HepG2 (cell line): ENCODE data around the gene INTS4. TPM values are rescaled to one million over a fixed set of nuclear protein-coding genes. Genes with fewer than 3 reads are reported as not detected.
A peak's percentile ranks its signal among the peaks of the same experiment; 100 is the strongest.

Experiments
- GATAD2A ChIP-seq: IDR thresholded peaks from 2 replicates; pipeline ENCODE4 v1.6.1; 2016
- GTF3A ChIP-seq: sonication (generic); formaldehyde crosslinking; conservative IDR thresholded peaks from 2 replicates; pipeline ENCODE4 v1.4.0; 2020; ENCODE audit warnings: mild to moderate bottlenecking, missing genetic modification reagents
- HNRNPLL ChIP-seq: fragments of 200-400 bp; formaldehyde crosslinking; IDR thresholded peaks from 2 replicates; pipeline ENCODE4 v1.6.1; 2017; ENCODE audit warnings: mild to moderate bottlenecking, low read depth, low read length; ENCODE audit not compliant: poor library complexity, severe bottlenecking
- KAT8 ChIP-seq: IDR thresholded peaks from 2 replicates; pipeline ENCODE4 v1.6.1; 2016; ENCODE audit warnings: missing genetic modification reagents, missing compliant biosample characterization
- LCORL ChIP-seq, 2 experiments: fragments of 450-650 bp in 1 of 2; sonication (generic) in 1 of 2; formaldehyde crosslinking in 1 of 2; IDR thresholded peaks; 2 replicates each; pipeline versions ENCODE4 v1.5.0 to v1.6.1; 2017 to 2020; ENCODE audit warnings: antibody characterized with exemption in 1 of 2, missing genetic modification reagents in 1 of 2
- NFATC3 ChIP-seq: sonication (generic); formaldehyde crosslinking; IDR thresholded peaks from 2 replicates; pipeline ENCODE4 v1.5.1; 2020; ENCODE audit warnings: mild to moderate bottlenecking, missing genetic modification reagents
- PHF21A ChIP-seq: sonication (generic); formaldehyde crosslinking; IDR thresholded peaks from 2 replicates; pipeline ENCODE4 v1.5.0; 2020; ENCODE audit warnings: mild to moderate bottlenecking, missing genetic modification reagents
- REPIN1 ChIP-seq: sonication (generic); formaldehyde crosslinking; IDR thresholded peaks from 2 replicates; pipeline ENCODE4 v1.8.0; 2022; ENCODE audit warnings: missing genetic modification reagents, low read depth, mild to moderate bottlenecking, borderline replicate concordance
- SP2 ChIP-seq: sonication (generic); formaldehyde crosslinking; IDR thresholded peaks from 2 replicates; pipeline ENCODE4 v1.5.1; 2020; ENCODE audit warnings: mild to moderate bottlenecking, missing genetic modification reagents
- SRSF1 ChIP-seq: fragments of 200-400 bp; formaldehyde crosslinking; optimal IDR thresholded peaks from 2 replicates; pipeline ENCODE3; 2017; ENCODE audit warnings: mild to moderate bottlenecking, low read depth, low read length, moderate library complexity
- TARDBP ChIP-seq: sonication (generic); formaldehyde crosslinking; IDR thresholded peaks from 2 replicates; pipeline ENCODE4 v1.8.0; 2022; ENCODE audit warnings: mild to moderate bottlenecking, missing genetic modification reagents
- ZNF10 ChIP-seq: sonication (generic); formaldehyde crosslinking; IDR thresholded peaks from 2 replicates; pipeline ENCODE4 v1.4.0; 2020; ENCODE audit warnings: mild to moderate bottlenecking, low read depth, missing genetic modification reagents, borderline replicate concordance
- ZNF235 ChIP-seq: sonication (generic); formaldehyde crosslinking; IDR thresholded peaks from 2 replicates; pipeline ENCODE4 v1.8.1; 2023; ENCODE audit warnings: mild to moderate bottlenecking, missing genetic modification reagents, borderline replicate concordance
- ZNF260 ChIP-seq: sonication (generic); formaldehyde crosslinking; IDR thresholded peaks from 2 replicates; pipeline ENCODE4 v1.4.0; 2020; ENCODE audit warnings: missing genetic modification reagents, low read depth, mild to moderate bottlenecking, borderline replicate concordance
- ZNF292 ChIP-seq: sonication (generic); formaldehyde crosslinking; IDR thresholded peaks from 2 replicates; pipeline ENCODE4 v1.8.1; 2022; ENCODE audit warnings: mild to moderate bottlenecking, low read depth, missing genetic modification reagents, borderline replicate concordance
- ZNF550 ChIP-seq: sonication (generic); formaldehyde crosslinking; IDR thresholded peaks from 2 replicates; pipeline ENCODE4 v1.4.0; 2020; ENCODE audit warnings: mild to moderate bottlenecking, missing genetic modification reagents, borderline replicate concordance
- ZNF562 ChIP-seq: sonication (generic); formaldehyde crosslinking; IDR thresholded peaks from 2 replicates; pipeline ENCODE4 v1.8.0; 2022; ENCODE audit warnings: missing genetic modification reagents, borderline replicate concordance
- ZNF572 ChIP-seq: sonication (generic); formaldehyde crosslinking; IDR thresholded peaks from 2 replicates; pipeline ENCODE4 v1.5.1; 2020; ENCODE audit warnings: mild to moderate bottlenecking, missing genetic modification reagents
- ZNF746 ChIP-seq: sonication (generic); formaldehyde crosslinking; IDR thresholded peaks from 2 replicates; pipeline ENCODE4 v1.8.0; 2022; ENCODE audit warnings: mild to moderate bottlenecking, missing genetic modification reagents
- ZZZ3 ChIP-seq: sonication (generic); formaldehyde crosslinking; IDR thresholded peaks from 2 replicates; pipeline ENCODE4 v1.4.0; 2020; ENCODE audit warnings: missing genetic modification reagents, mild to moderate bottlenecking, borderline replicate concordance
- polyA plus RNA-seq, 8 experiments: library from polyadenylated mRNA; depleted of rRNA in 3 of 8; stranded (reverse) in 7 of 8; unstranded in 1 of 8; fragments of >200 nt; fragmentation: Illumina TruSeq in 4 of 8; extraction: Trizol in 4 of 8; gene quantifications; 2 replicates each; pipeline versions ENCODE4 v1.2.1 to v1.2.3, GENCODE V29; 2011 to 2016; ENCODE audit warnings: low read depth in 4 of 8, missing spikeins in 1 of 8, mixed read lengths in 1 of 8; ENCODE audit not compliant: insufficient read depth in 1 of 8
- total RNA-seq, 5 experiments: library from RNA; depleted of rRNA; stranded (reverse); fragments of >200 nt; fragmentation: Illumina TruSeq; extraction: Trizol; gene quantifications; 2 replicates each; pipeline ENCODE4 v1.2.3, GENCODE V29; 2016; ENCODE audit warnings: low read depth in 1 of 5
- TF ChIP-seq, protein P1 (sequence below): sonication (generic); formaldehyde crosslinking; IDR thresholded peaks from 2 replicates; pipeline ENCODE4 v1.4.0; 2020; ENCODE audit warnings: mild to moderate bottlenecking, missing genetic modification reagents
- TF ChIP-seq, protein P2 (sequence below): sonication (generic); formaldehyde crosslinking; IDR thresholded peaks from 2 replicates; pipeline ENCODE4 v1.4.0; 2020; ENCODE audit warnings: missing genetic modification reagents
- TF ChIP-seq, protein P3 (sequence below): sonication (generic); formaldehyde crosslinking; IDR thresholded peaks from 2 replicates; pipeline ENCODE4 v1.5.1; 2020; ENCODE audit warnings: missing genetic modification reagents, mild to moderate bottlenecking, borderline replicate concordance
- TF ChIP-seq, protein P4 (sequence below): IDR thresholded peaks from 2 replicates; pipeline ENCODE4 v1.6.1; 2016; ENCODE audit warnings: mild to moderate bottlenecking, missing biosample characterization, missing genetic modification reagents

INTS4 gene
- total and polyA plus RNA-seq, 2 of the 13 experiments (the other 11 are each of a cell fraction or from before 2014, with no cell fraction given) = 37.3 to 44.8 TPM

DNA sequence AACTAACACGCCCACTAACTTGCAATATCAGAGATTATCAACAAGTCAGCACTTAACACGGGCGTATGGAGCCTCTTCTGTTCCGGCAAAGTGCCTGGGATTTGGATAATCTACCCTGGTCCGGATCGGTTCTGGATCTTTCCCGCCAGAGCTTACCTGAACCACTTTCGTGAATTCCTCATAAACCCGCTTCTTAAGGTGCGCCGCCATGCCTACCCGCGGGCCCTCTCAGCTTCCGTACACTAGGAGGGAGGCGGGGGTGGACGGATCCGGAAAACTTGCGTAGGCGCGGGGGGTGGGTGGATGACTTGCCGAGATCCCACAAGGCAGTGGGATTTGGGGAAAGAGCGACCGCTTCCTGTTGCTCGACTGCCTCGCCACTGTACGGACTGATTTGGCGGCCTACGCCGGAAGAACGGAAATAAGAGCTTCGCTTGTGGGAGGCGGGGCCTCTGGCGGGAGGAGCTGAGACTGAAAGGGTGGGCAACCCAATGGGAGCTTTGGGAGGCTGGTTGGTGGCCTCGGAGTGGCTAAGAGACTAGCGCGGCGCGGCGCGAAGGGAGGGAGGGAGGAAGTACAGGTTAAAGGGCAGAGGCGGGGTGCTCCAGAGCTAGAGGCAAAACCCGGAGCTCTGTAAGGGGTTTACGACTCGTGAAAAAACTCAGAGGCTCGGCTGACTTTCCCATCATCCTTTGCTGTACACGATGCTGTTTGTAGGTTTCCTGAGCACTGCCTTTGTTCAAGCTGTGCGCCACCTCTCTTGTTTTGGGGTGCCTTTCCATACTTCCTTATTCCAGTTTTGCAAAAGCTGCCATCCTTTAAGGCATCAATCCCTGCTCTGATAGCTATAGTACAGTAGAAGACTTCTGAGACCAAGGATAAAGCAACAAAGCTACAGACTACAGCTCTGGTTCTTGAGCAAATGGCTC lies at the start of gene INTS4 (continued):
- TF ChIP-seq, protein P1, sequence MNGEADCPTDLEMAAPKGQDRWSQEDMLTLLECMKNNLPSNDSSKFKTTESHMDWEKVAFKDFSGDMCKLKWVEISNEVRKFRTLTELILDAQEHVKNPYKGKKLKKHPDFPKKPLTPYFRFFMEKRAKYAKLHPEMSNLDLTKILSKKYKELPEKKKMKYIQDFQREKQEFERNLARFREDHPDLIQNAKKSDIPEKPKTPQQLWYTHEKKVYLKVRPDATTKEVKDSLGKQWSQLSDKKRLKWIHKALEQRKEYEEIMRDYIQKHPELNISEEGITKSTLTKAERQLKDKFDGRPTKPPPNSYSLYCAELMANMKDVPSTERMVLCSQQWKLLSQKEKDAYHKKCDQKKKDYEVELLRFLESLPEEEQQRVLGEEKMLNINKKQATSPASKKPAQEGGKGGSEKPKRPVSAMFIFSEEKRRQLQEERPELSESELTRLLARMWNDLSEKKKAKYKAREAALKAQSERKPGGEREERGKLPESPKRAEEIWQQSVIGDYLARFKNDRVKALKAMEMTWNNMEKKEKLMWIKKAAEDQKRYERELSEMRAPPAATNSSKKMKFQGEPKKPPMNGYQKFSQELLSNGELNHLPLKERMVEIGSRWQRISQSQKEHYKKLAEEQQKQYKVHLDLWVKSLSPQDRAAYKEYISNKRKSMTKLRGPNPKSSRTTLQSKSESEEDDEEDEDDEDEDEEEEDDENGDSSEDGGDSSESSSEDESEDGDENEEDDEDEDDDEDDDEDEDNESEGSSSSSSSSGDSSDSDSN (CRISPR knock-in tag) = peak; percentile 23; the same call in 1 of the 2 replicates
- TF ChIP-seq, protein P2, sequence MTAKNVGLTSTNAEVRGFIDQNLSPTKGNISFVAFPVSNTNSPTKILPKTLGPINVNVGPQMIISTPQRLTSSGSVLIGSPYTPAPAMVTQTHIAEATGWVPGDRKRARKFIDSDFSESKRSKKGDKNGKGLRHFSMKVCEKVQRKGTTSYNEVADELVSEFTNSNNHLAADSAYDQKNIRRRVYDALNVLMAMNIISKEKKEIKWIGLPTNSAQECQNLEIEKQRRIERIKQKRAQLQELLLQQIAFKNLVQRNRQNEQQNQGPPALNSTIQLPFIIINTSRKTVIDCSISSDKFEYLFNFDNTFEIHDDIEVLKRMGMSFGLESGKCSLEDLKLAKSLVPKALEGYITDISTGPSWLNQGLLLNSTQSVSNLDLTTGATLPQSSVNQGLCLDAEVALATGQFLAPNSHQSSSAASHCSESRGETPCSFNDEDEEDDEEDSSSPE (CRISPR knock-in tag) = peak; percentile 95
- TF ChIP-seq ZNF292 (CRISPR knock-in tag) (peak; percentile 57; the same call in 1 of the 2 replicates), ZNF260 (no peak), HNRNPLL (peak; percentile 95), ZNF746 (peak; percentile 79), PHF21A (CRISPR knock-in tag) (peak; percentile 89), GTF3A (no peak; the same call in 1 of the 2 replicates), ZZZ3 (CRISPR knock-in tag) (peak; percentile 78; the same call in 1 of the 2 replicates), SP2 (CRISPR knock-in tag) (peak; percentile 91), LCORL (IDR thresholded peaks at IDR 0.05) (no peak), LCORL (CRISPR knock-in tag; IDR thresholded peaks at IDR 0.05) (no peak), ZNF572 (no peak), NFATC3 (0 out of 2 replicates have a peak, but pooled peaks have one; percentile 60), ZNF10 (no peak), ZNF562 (CRISPR knock-in tag) (no peak), SRSF1 (no peak), GATAD2A (CRISPR knock-in tag) (peak; percentile 63; the same call in 1 of the 2 replicates), KAT8 (peak; percentile 98), TARDBP (CRISPR knock-in tag) (peak; percentile 69; the same call in 1 of the 2 replicates), REPIN1 (CRISPR knock-in tag) (peak; percentile 88; the same call in 1 of the 2 replicates), ZNF550 (no peak), ZNF235 (CRISPR knock-in tag) (no peak)
- TF ChIP-seq, protein P3, sequence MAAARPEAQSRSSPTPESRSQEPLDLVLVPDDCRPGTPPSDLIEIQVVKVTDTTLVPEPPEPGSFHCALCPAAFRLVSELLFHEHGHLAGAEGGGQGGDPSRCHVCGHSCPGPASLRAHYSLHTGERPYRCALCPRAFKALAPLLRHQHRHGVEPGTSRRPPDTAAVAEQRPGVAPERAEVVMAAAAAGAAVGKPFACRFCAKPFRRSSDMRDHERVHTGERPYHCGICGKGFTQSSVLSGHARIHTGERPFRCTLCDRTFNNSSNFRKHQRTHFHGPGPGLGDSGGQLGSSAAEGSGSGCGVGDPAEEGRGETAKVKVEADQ (CRISPR knock-in tag) = no peak
- TF ChIP-seq, protein P4, sequence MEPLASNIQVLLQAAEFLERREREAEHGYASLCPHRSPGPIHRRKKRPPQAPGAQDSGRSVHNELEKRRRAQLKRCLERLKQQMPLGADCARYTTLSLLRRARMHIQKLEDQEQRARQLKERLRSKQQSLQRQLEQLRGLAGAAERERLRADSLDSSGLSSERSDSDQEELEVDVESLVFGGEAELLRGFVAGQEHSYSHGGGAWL (CRISPR knock-in tag) = 0 out of 2 replicates have a peak, but pooled peaks have one; percentile 62
